ENCODE results near the gene DLL1.

Gene DLL1

GRCh38 chr6:170250981-170251775 is 39.7 kb downstream of the DLL1 start:
- DNase-seq (ENCODE audit: low read depth): no peak

GRCh38 chr6:170250455-170250854 is 40.4 kb downstream of the DLL1 start:
- DNase-seq (ENCODE audit: low read depth): no peak

- no peak for DNase-seq (ENCODE audit: low read depth)
These were observed 41.1 kb downstream of the DLL1 start for GRCh38 chr6:170249817-170250216.

DNA sequence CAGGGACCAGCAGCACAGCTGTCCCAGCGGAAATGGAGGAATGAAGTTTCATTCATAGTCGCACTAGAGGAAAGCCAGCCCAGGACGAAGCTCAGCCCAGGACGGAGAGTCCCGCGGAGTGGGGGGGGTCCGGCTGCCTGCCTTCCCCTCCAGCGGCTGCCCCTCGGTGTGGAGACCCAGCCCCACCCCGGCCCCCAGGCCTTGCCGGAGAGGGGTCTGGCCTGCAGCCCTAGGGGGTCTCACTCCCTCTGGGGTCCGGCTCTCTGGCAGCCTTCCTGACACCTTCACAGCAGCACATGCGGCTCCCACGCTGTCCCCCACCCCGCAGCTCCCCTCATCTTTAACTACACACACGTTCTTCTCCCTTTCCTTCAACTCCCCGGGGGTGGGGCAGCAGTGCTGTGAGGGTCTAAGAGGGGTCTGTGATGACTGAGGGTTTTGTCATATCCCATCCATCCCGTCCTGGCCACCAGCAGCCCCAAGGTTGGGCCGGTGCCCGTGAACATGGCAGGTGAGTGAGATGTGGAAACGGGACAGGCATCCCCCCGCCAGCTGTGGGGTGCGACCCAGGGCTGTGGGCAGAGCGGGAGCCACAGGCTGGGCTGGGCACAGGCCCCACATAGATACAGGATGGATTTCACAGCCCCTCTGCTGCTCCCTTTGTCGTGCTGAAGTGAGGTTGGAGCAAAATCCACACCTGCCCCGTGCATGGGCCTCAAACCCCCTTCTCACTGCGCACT is 41.8 kb downstream of the DLL1 start:
- DNase-seq (ENCODE audit: low read depth): no peak

GRCh38 chr6:170248111-170248805 is 42.6 kb downstream of the DLL1 start:
- no peak for DNase-seq (ENCODE audit: low read depth)

- DNase-seq (ENCODE audit: low read depth): no peak
These were observed 43.6 kb downstream of the DLL1 start for GRCh38 chr6:170247178-170247701.

DNA sequence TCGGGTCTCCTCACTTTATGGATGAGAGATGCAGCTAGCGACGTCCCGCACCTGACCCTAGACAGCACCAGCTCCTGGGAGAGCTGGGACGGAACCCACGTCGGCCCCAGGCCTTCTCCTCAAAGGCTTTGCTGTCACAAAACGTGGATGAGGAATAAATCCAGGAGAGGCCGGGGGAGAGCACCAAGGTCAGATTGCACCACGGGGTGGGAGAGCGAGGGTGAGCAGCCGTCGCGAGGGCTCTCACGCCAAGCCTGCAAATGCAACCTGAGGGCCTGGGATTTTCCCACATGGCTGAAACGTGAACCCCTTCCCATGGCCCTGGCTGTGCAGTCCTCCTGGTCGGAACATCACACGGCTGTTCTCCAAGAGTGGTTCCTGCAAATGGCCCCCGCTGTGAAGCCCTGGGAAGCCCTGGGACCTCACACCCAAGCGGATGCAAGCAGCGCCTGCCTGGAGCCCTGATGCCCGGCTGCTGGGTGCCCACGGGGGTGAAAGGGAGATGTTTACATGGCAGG is 45.3 kb downstream of the DLL1 start:
- DNase-seq (ENCODE audit: low read depth): no peak

DNA sequence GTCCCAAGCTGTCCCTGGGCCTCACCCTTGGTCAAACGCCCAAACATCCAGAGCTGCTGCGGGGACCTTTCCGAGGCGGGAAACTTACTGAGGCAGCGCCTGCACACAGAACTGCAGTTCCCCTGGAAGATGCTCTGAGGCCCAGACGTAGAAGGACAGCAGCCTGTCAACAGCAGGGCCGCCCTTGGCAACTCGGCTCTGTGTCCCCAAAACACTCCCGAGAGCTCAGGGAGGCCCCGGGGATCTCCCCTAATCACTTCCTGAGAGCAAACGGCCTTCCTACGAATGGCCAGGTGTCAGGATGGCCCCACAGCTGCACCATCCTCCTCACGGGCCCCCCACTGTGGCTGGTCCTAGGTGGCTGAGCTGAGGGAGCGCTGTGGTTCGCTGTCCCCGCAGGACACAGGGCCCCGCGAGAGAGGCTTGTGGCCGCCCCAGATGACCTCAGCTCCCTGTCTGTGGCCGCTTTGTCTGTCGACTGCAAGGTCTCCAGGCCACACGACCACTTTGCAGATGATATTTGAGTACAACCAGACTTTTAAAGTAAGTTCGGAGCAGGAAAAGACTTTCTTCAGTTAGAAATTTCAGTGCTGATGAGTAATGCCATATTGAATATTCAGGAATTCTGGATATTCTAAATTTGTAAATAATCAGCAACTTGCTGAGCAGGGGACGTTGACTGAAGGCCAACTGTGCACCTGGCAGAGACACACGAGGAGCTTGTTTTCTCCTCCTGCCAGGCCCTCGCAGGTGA is 46.0 kb downstream of the DLL1 start:
- no peak for DNase-seq (ENCODE audit: low read depth)

DNA sequence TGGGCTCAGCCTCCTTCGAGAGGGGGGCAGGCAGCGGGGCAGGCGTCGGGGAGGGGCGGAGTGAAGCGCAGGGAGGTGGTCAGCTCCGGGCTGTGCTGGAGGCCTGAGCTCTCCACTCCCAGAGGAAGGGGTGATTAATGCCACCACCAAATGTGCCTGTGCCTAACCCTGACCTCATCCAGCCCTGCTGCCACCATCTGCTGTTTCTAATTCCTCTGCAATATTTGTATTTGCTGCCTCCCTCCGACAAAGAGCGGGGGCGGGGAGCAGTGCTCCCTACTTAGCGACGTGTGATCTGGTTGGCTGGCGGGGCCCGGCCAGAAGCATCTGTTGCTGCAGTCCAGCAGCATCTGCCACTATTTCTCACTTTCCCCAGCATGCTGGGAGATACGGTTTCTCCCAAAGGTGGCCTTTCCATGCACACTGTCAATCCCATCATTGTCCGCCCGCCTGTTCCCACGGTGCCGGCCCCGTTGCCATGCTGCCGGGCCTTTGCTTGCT is 47.0 kb downstream of the DLL1 start:
- no peak for DNase-seq (ENCODE audit: low read depth)

DNA sequence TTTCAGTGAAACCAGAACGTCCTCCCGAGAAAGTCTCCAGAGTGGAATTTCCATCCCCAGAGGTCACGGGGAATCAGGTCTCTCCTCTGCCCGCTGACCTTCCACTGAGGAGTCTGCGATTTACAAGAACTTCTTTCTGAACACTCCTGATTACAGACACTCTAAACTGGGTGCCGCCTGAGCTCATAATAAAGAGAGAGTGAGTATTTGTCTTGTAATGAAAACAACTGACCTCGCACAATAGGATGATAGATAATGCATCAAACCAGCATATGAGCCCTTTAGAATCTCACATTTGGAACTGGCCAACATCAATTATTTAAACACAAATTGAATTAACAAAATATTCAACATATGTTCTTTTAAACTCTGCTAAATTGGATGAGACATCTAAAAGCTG is 47.5 kb downstream of the DLL1 start:
- DNase-seq (ENCODE audit: low read depth): no peak

DNA sequence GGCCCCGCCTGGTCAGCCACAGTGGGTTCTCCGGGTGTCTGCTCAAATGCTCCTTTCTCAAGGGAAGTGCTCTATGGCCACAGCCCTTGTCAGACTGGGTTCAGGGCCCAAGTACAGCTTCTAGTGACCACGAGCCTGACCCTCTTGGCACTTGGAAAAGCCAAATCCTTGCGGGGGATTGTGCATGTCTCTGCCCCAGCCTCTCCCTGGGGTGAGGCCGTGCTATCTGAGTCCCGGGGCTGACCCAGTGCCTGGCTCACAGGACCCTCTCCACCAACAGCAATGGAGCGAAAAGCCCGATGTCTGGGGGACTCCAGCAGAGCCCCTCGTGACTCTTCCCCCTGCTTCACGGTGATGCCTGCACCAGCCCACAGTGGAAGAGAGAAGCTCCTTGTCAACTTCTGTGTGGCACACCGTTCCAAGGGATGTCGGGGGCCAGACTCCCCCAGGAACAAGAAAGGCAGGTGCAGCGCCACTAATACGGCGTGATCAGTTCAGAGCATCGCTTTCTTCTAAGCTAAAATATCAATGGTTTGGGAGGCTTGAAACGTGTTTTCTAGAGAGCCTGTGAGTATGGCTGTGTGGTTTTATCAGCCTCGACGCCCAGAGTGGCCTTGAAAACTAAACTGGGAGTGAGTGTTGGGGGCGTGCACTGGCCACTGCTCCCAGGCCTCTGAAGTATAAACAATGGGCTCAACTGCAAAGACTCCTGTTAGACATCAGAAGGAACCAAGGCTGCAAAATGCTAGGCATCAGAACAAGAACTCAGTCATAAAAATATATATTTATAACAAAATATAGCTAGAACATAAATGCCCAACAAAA is 51.9 kb downstream of the DLL1 start:
- no peak for DNase-seq (ENCODE audit: low read depth)

GRCh38 chr6:170237999-170238740 is 52.7 kb downstream of the DLL1 start:
- DNase-seq (ENCODE audit: low read depth): no peak

GRCh38 chr6:170236131-170236836 is 54.6 kb downstream of the DLL1 start:
- no peak for DNase-seq (ENCODE audit: low read depth)

- DNase-seq (ENCODE audit: low read depth): no peak
These were observed 55.3 kb downstream of the DLL1 start for GRCh38 chr6:170235391-170236125.

DNA sequence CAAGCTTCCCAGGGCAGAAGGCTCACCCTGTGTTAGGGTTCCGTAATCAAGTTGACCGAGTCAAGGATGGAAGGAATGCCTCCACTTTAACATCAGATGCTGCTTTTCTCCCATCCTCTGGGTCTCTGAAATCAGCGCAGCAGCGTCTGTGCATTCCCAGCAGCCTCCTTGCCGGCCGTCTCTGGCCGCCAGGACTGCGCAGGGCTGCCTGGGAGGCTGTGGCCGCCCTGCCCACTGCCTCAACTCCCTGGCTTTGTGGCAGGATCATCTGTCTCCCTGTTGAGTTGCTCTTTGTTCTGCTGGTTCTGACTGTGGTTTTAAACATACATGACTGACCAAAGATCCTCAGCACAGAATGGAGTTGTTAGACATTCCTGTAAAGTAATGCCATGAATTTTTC is 56.5 kb downstream of the DLL1 start:
- no peak for DNase-seq (ENCODE audit: low read depth)

DNA sequence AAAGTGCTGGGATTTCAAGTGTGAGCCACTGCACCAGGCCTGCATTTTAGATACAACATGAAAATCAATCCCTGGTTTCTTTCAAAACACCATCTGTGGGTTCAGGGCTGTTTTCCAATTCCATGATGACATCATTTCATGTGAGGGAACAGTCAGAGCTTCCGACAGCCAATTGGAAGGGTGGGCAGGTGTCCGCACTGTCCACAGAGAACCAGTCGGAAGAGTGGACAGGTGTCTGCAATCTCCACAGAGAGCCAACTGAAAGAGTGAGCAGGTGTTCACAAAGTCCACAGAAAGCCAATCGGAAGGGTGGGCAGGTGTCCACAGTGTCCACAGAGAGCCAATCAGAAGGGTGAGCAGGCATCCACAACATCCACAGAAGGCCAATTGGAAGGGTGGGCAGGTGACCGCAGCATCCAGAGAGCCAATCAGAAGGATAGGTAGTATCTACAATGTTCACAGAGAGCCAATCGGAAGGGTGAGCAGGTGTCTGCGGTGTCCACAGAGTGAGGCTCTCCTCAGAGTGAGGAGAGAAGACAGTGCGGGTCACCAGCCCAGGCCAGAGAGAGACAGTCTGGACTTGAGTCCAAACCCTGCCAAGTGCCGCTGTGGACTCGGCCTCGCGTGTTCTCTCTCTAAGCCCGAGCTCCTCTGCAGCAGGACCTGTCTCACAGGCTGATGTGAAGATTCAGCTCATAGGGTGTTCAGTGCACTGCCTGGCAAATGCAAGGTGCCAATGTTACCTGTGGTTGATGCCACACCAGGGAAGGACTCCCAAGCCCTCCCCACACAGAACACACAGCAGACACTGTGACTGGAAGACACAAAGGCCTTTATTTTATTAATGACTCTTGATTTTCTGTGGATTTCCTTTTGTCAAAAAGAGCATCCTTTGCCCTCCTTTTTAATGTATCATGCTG is 57.3 kb downstream of the DLL1 start:
- DNase-seq (ENCODE audit: low read depth): no peak

All from stimulated activated CD8-positive, alpha-beta memory T cell treated with anti-CD3 and anti-CD28 coated beads, Interleukin-12 subunit alpha, Interleukin-12 subunit beta, amount 100 ng/mL, for 1 hour (primary cell).